Measurements from ENCODE around the gene C2CD4D. TPM values are rescaled to one million over a fixed set of nuclear protein-coding genes. Genes with fewer than 3 reads are reported as not detected.
A peak's percentile ranks its signal among the peaks of the same experiment; 100 is the strongest.

The C2CD4D gene
- polyA plus RNA-seq, 2 of the 4 experiments (the other 2 are of a cell fraction): not detected

- DNase-seq (ENCODE audit: low read depth in 1 of 2, low spot score in 1 of 2) (no peak), FAIRE-seq (no peak), ATAC-seq (no peak)
- Histone ChIP-seq H3K4me3 (no peak overlapping the region), H3K4me2 (peak overlapping the region; percentile 14; the same call in 1 of the 3 replicates), H3K27ac (no peak overlapping the region), H3K4me1 (peaks cover 11% of the 10 kb centered on the region; the same call in 2 of the 3 replicates), H3K9me3 (no peaks in the 10 kb centered on the region)
- TF ChIP-seq EHF (CRISPR knock-in tag; IDR thresholded peaks at IDR 0.05): no peak
- TF ChIP-seq RFX5 (IDR thresholded peaks at IDR 0.05): no peak
- TF ChIP-seq CHD4 (IDR thresholded peaks at IDR 0.05; ENCODE audit: borderline replicate concordance): no peak
- no peak for TF ChIP-seq ATOH8 (CRISPR knock-in tag; IDR thresholded peaks at IDR 0.05; ENCODE audit: low read depth)
- TF ChIP-seq EHMT2 (IDR thresholded peaks at IDR 0.05; ENCODE audit: low read depth): no peak
- TF ChIP-seq KDM5A (IDR thresholded peaks at IDR 0.05): no peak
- TF ChIP-seq HOXB13 (CRISPR knock-in tag; IDR thresholded peaks at IDR 0.05; ENCODE audit: low read depth): no peak
- TF ChIP-seq ZSCAN20 (CRISPR knock-in tag; IDR thresholded peaks at IDR 0.05): no peak
- TF ChIP-seq HES2 (IDR thresholded peaks at IDR 0.05): no peak
- no peak for TF ChIP-seq GATA3 (IDR thresholded peaks at IDR 0.05; ENCODE audit: borderline replicate concordance)
- TF ChIP-seq RARB (CRISPR knock-in tag; IDR thresholded peaks at IDR 0.05): no peak
- no peak for TF ChIP-seq BHLHE40 (IDR thresholded peaks at IDR 0.05; ENCODE audit: low read depth, low read length)
- TF ChIP-seq HOXB5 (CRISPR knock-in tag; IDR thresholded peaks at IDR 0.05): no peak
- TF ChIP-seq TP53 (CRISPR knock-in tag; IDR thresholded peaks at IDR 0.05): no peak
- TF ChIP-seq MYC (IDR thresholded peaks at IDR 0.05; ENCODE audit: borderline replicate concordance, low read length): no peak
- no peak for TF ChIP-seq MAZ (IDR thresholded peaks at IDR 0.05; ENCODE audit: borderline replicate concordance, low read depth, low read length)
- TF ChIP-seq TFCP2L1 (CRISPR knock-in tag; IDR thresholded peaks at IDR 0.05): no peak
- ChIA-PET POLR2A (interaction anchor here (0.6 kb wide), 1 partner anchor 1480 kb away, joined by 3 read pairs; no protein-coding TSS in a partner anchor), CTCF (interaction anchor here (0.9 to 6.5 kb wide), 7 partner anchors 9 to 313 kb away, joined by 3 to 51 read pairs (median 3); no protein-coding TSS in a partner anchor)
- 77% methylated on average over 8 of the region's 8 CpGs for WGBS (ENCODE audit: missing lambda C conversion rate)
Measured at GRCh38 chr1:151846686-151847237, 7.1 kb upstream of the C2CD4D start.

- ATAC-seq: peak; percentile 65 to 82
- Histone ChIP-seq H3K4me2 (peak overlapping the region; percentile 14; the same call in 1 of the 3 replicates), H3K4me1 (peaks cover 11% of the 10 kb centered on the region; the same call in 2 of the 3 replicates), H3K9me3 (no peaks in the 10 kb centered on the region), H3K27ac (peak overlapping the region in 1 of 2 experiments; percentile 25; a peak in 1 of 6 replicates), H3K4me3 (no peak overlapping the region)
- 37% methylated on average over 6 of the region's 6 CpGs for WGBS (ENCODE audit: missing lambda C conversion rate)
- ChIA-PET POLR2A (interaction anchor here (0.6 kb wide), 1 partner anchor 1481 kb away, joined by 3 read pairs; no protein-coding TSS in a partner anchor), CTCF (interaction anchor here (0.5 to 6.5 kb wide), 8 partner anchors 9 to 649 kb away, joined by 3 to 51 read pairs (median 4); no protein-coding TSS in a partner anchor)
- TF ChIP-seq MAX (IDR thresholded peaks at IDR 0.05): no peak
- TF ChIP-seq ZFP36 (IDR thresholded peaks at IDR 0.05; ENCODE audit: borderline replicate concordance, partially characterized antibody): no peak
- no peak for TF ChIP-seq REST (IDR thresholded peaks at IDR 0.05)
- no peak for TF ChIP-seq RFX5 (IDR thresholded peaks at IDR 0.05)
- no peak for TF ChIP-seq CEBPB (IDR thresholded peaks at IDR 0.05)
- DNase-seq (ENCODE audit: low read depth in 1 of 2, low spot score in 1 of 2): peak; percentile 47 to 58
- FAIRE-seq: no peak
Measured at GRCh38 chr1:151846062-151846568, 6.5 kb upstream of the C2CD4D start.
